ENCODE results near the gene PHF5A. TPM values are rescaled to one million over a fixed set of nuclear protein-coding genes. Genes with fewer than 3 reads are reported as not detected.

The PHF5A gene, protein sequence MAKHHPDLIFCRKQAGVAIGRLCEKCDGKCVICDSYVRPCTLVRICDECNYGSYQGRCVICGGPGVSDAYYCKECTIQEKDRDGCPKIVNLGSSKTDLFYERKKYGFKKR
- total RNA-seq, result 51.5 and 59.9 TPM in 2 replicates

- intact Hi-C loops (cut with micrococcal nuclease), result loop anchor here (1.0 to 5.0 kb wide), 15 partner anchors 20 to 649 kb away; partner anchors contain the start of genes DESI1, EP300, L3MBTL2 and POLR3H
These were observed at the start of gene PHF5A, which contains the start of gene ACO2 for GRCh38 chr22:41468381-41469217. PHF5A (minus strand) TSS chr22:41468692; CDS start chr22:41468653, 39 bp downstream. ACO2 (plus strand) TSS chr22:41469117; CDS start chr22:41469147, 30 bp downstream.

GRCh38 chr22:41518048-41518347 is 49.5 kb upstream of the PHF5A start:
- intact Hi-C loops (cut with micrococcal nuclease), result no loop called here

DNA sequence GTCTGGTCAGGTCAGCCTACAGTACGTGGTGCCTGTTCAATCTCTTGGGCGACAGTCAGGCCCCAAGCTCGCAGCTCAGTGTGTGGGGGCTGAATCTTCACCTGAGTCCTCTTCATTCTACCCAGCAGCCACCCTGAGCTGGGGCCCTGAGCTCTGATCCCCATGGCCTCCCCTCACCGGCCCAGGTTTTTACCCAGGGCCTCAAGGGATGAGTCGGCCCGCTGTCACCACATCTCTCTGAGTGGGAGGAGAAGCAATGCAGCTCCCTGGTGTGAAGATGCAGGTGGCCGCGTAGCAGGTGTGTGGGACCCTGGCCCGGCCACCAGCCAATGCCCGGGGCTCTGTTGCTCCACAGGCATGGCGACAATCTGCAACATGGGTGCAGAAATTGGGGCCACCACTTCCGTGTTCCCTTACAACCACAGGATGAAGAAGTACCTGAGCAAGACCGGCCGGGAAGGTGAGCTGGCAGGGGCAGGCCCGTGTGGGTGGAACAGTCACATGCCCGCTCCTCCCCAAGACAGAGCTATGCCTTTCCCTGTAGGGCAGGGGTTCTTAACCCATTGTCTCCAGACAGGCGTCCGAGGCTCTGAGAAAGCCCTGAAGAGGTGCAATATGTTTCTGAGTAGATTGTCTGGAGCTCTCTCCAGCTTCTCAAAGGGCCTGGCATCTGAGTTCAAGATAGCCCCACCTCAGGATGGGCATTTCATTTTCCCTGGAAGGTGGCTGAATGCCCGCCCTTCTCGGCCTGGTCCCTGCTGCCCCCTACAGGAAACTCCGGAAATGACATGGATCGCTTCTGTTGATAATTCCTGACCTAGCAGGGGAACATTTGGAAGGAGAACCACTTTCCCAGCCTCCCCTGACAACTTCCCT is 48.9 kb upstream of the PHF5A start:
- intact Hi-C loops (cut with micrococcal nuclease), result loop anchor here (1.0 kb wide), 1 partner anchor 114 kb away; no protein-coding TSS in a partner anchor

DNA sequence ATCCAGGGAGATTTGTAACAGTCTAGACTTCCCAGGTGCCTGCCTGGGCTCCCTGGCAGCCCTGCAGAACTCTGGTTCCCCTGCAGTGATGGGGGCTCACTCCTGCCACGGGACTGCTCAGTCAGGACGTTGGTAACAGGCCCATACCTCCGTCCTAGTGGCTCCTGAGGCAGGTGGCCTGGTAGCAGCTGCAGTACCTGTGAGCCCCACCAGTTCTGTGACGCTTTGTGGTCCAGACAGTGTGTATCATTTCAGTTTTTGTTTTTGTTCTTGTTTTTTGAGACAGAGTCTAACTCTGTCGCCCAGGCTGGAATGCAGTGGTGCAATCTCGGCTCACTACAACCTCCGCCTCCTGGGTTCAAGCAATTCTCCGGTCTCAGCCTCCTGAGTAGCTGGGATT is 48.0 kb upstream of the PHF5A start:
- intact Hi-C loops (cut with micrococcal nuclease), result no loop called here

GRCh38 chr22:41513391-41513790 is 44.9 kb upstream of the PHF5A start:
- intact Hi-C loops (cut with micrococcal nuclease), result no loop called here

DNA sequence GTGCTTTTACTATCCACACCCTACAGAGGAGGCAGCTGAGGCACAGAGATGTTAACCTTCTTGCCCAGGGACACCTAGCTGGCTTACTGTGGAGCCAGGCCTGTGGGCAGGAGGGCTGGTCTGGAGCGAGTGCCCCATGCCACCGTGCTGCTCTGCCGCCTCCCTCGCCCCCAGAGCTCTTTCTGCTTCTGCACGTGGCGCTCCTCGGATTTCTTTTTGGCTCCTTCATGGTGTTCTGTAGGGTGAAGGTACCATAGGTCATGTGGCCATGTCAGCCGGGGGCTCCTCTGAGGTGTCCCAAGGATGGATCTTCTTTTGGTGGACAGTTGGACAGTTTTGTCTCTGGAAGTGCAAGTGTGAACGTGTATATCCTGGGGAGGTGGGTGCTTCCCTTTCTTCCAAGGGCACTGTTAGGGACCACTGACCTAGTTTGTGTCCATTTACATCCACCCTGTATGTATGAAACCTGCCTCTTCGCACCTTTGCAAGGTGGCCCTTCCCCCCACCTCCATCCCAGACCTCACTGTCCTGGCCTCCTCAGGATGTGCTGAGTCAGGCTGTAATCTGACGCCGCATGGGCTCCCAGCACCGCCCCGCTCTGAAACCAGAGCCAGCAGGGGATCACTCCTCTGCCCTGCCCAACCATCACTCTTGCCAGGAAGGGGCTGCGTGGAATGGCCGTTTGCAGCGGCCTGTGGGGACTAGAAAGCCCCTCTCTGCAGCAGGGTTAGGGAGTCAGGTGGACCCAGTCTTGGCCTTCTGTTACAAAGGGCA is 44.1 kb upstream of the PHF5A start:
- intact Hi-C loops (cut with micrococcal nuclease), result no loop called here

- intact Hi-C loops (cut with micrococcal nuclease), result no loop called here
These were observed 43.1 kb upstream of the PHF5A start for GRCh38 chr22:41511521-41511968.

DNA sequence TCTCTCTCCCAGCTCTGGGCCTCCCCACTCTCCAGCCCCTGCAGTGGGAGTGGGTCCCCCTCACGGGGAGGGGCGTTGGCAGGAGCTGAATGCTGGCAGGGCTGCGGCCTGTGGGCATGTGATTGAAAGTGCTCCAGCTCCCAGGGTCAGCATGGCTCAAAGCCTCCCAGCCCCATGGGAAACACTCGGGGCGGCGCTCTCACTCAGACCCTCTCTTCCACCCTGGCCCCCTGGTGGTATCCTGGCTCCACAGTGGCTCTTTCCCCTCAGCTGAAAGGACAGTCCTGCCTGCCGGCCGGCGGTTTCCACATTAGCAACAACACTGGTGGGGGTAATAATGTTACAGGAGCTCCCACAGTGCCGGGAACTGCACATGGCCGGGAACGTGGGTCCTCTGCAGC is 40.3 kb upstream of the PHF5A start:
- intact Hi-C loops (cut with micrococcal nuclease), result no loop called here

DNA sequence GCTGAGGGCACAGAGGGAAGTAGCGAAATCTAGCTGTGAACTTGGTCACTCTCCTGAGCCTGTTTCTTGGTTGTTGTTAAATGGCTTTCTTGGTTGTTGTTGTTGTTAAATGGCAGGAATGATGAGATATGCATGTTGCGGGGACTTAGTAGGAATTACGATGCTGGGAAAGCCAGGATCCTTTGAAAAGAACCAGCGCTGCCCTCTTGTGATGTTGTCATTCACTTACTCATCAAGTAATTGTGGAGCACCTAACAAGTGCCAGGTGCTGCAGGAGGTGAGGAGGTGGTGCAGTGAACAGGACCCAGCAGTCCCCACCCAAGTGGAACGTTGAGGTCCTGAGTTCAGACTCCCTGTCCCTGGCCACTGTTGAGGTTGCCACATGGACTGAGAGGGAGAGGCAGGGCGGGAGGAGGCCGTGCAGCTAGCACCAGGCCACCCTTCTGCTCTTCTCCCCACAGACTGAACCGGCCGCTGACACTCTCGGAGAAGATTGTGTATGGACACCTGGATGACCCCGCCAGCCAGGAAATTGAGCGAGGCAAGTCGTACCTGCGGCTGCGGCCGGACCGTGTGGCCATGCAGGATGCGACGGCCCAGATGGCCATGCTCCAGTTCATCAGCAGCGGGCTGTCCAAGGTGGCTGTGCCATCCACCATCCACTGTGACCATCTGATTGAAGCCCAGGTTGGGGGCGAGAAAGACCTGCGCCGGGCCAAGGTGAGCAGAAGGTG is 39.0 kb upstream of the PHF5A start:
- intact Hi-C loops (cut with micrococcal nuclease), result no loop called here

- intact Hi-C loops (cut with micrococcal nuclease), result no loop called here
These were observed 37.2 kb upstream of the PHF5A start for GRCh38 chr22:41505511-41506220.

GRCh38 chr22:41504816-41505215 is 36.3 kb upstream of the PHF5A start:
- intact Hi-C loops (cut with micrococcal nuclease), result no loop called here

DNA sequence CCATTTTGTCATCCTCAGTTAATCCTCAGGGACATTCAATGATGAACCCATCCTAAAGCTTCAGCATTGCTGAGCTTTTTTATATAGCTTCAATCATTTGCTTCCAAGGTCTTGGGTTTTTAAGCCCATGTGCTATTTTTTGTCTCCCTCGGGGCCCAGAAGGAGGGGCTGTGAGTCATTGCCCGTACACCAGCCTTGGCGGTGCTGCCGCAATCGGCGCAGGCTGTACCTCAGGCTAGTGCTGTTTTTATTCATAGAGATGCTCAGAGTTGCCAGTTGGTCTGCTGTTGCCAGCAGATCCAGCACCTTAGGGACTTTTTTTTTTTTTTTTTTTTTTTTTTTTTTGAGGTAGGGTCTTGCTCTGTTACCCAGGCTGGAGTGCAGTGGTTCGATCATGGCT is 35.9 kb upstream of the PHF5A start:
- intact Hi-C loops (cut with micrococcal nuclease), result no loop called here

- intact Hi-C loops (cut with micrococcal nuclease), result loop anchor here (1.0 kb wide), 1 partner anchor 98 kb away; no protein-coding TSS in a partner anchor
These were observed 32.7 kb upstream of the PHF5A start for GRCh38 chr22:41501209-41501608.

- intact Hi-C loops (cut with micrococcal nuclease), result no loop called here
These were observed 31.8 kb upstream of the PHF5A start for GRCh38 chr22:41500303-41500702.

DNA sequence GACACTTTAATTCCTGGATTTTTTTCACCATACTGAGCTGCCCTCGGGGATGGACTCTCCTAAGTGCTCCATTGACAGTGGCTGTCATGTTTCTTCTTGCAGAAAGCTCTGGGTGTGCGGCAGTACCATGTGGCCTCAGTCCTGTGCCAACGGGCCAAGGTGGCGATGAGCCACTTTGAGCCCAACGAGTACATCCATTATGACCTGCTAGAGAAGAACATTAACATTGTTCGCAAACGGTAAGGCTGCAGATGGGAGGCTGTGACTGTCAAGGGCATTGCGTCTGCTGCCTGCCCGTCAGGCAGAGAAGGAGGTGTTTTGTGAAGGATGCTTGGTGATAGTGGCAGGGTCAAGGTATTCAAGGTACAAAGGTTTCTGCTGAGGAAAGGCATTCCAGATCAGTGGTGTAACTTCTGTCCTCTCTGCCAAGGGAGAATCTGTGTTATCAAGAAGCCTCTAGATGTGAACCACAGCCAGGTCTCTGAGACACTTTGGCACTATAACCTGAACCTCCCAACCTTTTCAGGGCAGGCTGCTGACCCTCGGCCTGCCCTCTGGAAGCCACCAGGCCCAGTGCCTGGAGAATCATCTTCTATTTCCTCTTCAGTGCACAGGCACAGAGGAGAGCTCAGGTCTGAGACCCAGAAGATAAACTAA is 31.3 kb upstream of the PHF5A start:
- intact Hi-C loops (cut with micrococcal nuclease), result no loop called here

- intact Hi-C loops (cut with micrococcal nuclease), result no loop called here
These were observed 29.9 kb upstream of the PHF5A start for GRCh38 chr22:41498303-41498835.

GRCh38 chr22:41491374-41492100 is 23.0 kb upstream of the PHF5A start:
- intact Hi-C loops (cut with micrococcal nuclease), result no loop called here

Measured in T-helper 1 cell treated with Interleukin-12 subunit alpha and Interleukin-12 subunit beta and Interleukin-4 antibody, amounts not matched to agents 30 ng/mL and 1 ng/mL, for 36 hours (primary cell).